HCT116 (cell line): ENCODE data around the gene CKS1B. TPM values are rescaled to one million over a fixed set of nuclear protein-coding genes. Genes with fewer than 3 reads are reported as not detected.

Source experiments
- ATAC-seq: fragments of 200-7000 bp; cut with Tn5 transposase; 2 replicates; pipeline ENCODE4 v1.9.1; 2020; ENCODE audit warnings: mild to moderate bottlenecking, moderate library complexity
- BruUV-seq: library from RNA; stranded (reverse); fragments of 400-500 nt; replicated peaks from 2 replicates; lab custom pipeline; 2021; lab: Mats Ljungman, UMichigan
- CTCF ChIA-PET: fragments of 300-600 bp; sonication (Branson Sonifier 250); formaldehyde crosslinking; loops from one replicate; lab custom pipeline; 2021; ENCODE audit warnings: antibody characterized with exemption; lab: Charles Lee
- POLR2A ChIA-PET: fragments of 300-600, 350-600 bp; sonication (Branson Sonifier 250); formaldehyde crosslinking; loops from one replicate; lab custom pipeline; 2021; ENCODE audit warnings: antibody characterized with exemption; lab: Charles Lee
- RAD21 ChIA-PET, 2 experiments: fragments of 300-600 bp; sonication (Branson Sonifier 250); formaldehyde crosslinking; loops; one replicate each; lab custom pipeline; 2023; ENCODE audit warnings: low total read pairs in 2 of 2; ENCODE audit not compliant: uncharacterized antibody in 2 of 2, unreplicated experiment in 2 of 2, low non-redundant PET in 1 of 2; lab: Charles Lee
- DNase-seq: peaks from one replicate; pipeline ENCODE4 v3.0.0-alpha.2; 2010; ENCODE audit warnings: low read depth, low spot score
- H2AFZ ChIP-seq: fragments of 200-600 bp; shearing (Covaris generic), sonication (generic); 2 replicates; pipeline ENCODE4 v1.6.1; 2017; ENCODE audit warnings: low read depth, mixed run types, mixed read lengths, antibody characterized with exemption, low read length; ENCODE audit not compliant: poor library complexity, severe bottlenecking
- H3K27ac ChIP-seq: 2 replicates; pipeline ENCODE4 v1.5.1; 2012; ENCODE audit warnings: low read depth, low read length
- H3K27me3 ChIP-seq: fragments of 200-600 bp; sonication (generic); 2 replicates; pipeline ENCODE4 v1.6.1; 2016; ENCODE audit warnings: mixed run types, low read length, mixed read lengths; ENCODE audit not compliant: insufficient read depth
- H3K36me3 ChIP-seq, 2 experiments: fragments of 200-500 bp in 1 of 2; fragments of 200-600 bp in 1 of 2; sonication (Bioruptor generic) in 1 of 2; sonication (generic) in 1 of 2; 2 replicates each; pipeline versions ENCODE4 v1.5.1 to v1.6.1; 2014 to 2016; ENCODE audit warnings: low read length in 2 of 2, inconsistent platforms in 1 of 2, mixed read lengths in 1 of 2, mixed run types in 1 of 2; ENCODE audit not compliant: insufficient read depth in 2 of 2, control insufficient read depth in 1 of 2
- H3K4me1 ChIP-seq, 2 experiments: fragments of 200-600 bp in 1 of 2; sonication (generic) in 1 of 2; 2 replicates each; pipeline versions ENCODE4 v1.5.1 to v1.6.1; 2012 to 2017; ENCODE audit warnings: low read length in 2 of 2, inconsistent platforms in 1 of 2, mild to moderate bottlenecking in 1 of 2, mixed read lengths in 1 of 2, mixed run types in 1 of 2, moderate library complexity in 1 of 2; ENCODE audit not compliant: insufficient read depth in 2 of 2, control insufficient read depth in 1 of 2
- H3K4me2 ChIP-seq: fragments of 200-600 bp; sonication (generic); 2 replicates; pipeline ENCODE4 v1.6.1; 2017; ENCODE audit warnings: mixed run types, low read length, mixed read lengths
- H3K4me3 ChIP-seq, 2 experiments: fragments of 200-600 bp in 1 of 2; sonication (generic) in 1 of 2; replicated peaks in 1 of 2; 2 replicates each; pipeline ENCODE4 v1.5.1; 2011 to 2016; ENCODE audit warnings: low read length in 2 of 2, control low read depth in 1 of 2, low read depth in 1 of 2, mild to moderate bottlenecking in 1 of 2, mixed read lengths in 1 of 2, mixed run types in 1 of 2
- H3K79me2 ChIP-seq: fragments of 200-600 bp; sonication (generic); 2 replicates; pipeline ENCODE4 v1.6.1; 2017; ENCODE audit warnings: mild to moderate bottlenecking, mixed run types, low read length, moderate library complexity, mixed read lengths; ENCODE audit not compliant: insufficient read depth
- H3K9ac ChIP-seq: fragments of 200-600 bp; sonication (generic); 2 replicates; pipeline ENCODE4 v1.6.1; 2016; ENCODE audit warnings: low read length, mixed read lengths
- H3K9me2 ChIP-seq: fragments of 200-600 bp; sonication (generic), shearing (Covaris generic); 2 replicates; pipeline ENCODE4 v1.6.1; 2017; ENCODE audit warnings: mixed run types, mild to moderate bottlenecking, moderate library complexity; ENCODE audit not compliant: insufficient read depth
- H3K9me3 ChIP-seq, 2 experiments: fragments of 200-500 bp in 1 of 2; fragments of 200-600 bp in 1 of 2; sonication (Bioruptor generic) in 1 of 2; sonication (generic) in 1 of 2; 2 replicates each; pipeline ENCODE4 v1.6.1; 2014 to 2017; ENCODE audit warnings: low read length in 2 of 2, mixed read lengths in 2 of 2, inconsistent platforms in 1 of 2, low read depth in 1 of 2, mild to moderate bottlenecking in 1 of 2, mixed run types in 1 of 2, moderate library complexity in 1 of 2; ENCODE audit not compliant: control insufficient read depth in 1 of 2, insufficient read depth in 1 of 2
- H4K20me1 ChIP-seq: fragments of 200-600 bp; sonication (generic), shearing (Covaris generic); 2 replicates; pipeline ENCODE4 v1.6.1; 2017; ENCODE audit warnings: mixed run types, mild to moderate bottlenecking, moderate library complexity; ENCODE audit not compliant: insufficient read depth
- JUND ChIP-seq: IDR thresholded peaks from 2 replicates; pipeline ENCODE4 v1.6.1; 2012
- SIN3A ChIP-seq: IDR thresholded peaks from 2 replicates; pipeline ENCODE4 v1.6.1; 2012; ENCODE audit warnings: low read depth
- SP1 ChIP-seq: IDR thresholded peaks from 2 replicates; pipeline ENCODE4 v1.6.1; 2012; ENCODE audit warnings: low read depth
- ZFX ChIP-seq: fragments of 450-650 bp; IDR thresholded peaks from 2 replicates; pipeline ENCODE4 v1.6.1; 2017
- ZNF274 ChIP-seq: fragments of 200-500 bp; sonication (Bioruptor generic); IDR thresholded peaks from 2 replicates; pipeline ENCODE4 v1.6.1; 2014; ENCODE audit warnings: mild to moderate bottlenecking, low read depth, low read length, inconsistent platforms
- intact Hi-C: fragments of 100-400 bp; cut with micrococcal nuclease; formaldehyde crosslinking; loops from 2 replicates; pipeline ENCODE4 v1.10.0; 2022
- total RNA-seq: library from RNA; stranded (reverse); gene quantifications from one replicate; pipeline ENCODE4 v1.2.1, GENCODE V29; 2021; ENCODE audit not compliant: unreplicated experiment

The CKS1B gene
- total RNA-seq, 1 experiment from 2014 or later: 229 TPM

DNA sequence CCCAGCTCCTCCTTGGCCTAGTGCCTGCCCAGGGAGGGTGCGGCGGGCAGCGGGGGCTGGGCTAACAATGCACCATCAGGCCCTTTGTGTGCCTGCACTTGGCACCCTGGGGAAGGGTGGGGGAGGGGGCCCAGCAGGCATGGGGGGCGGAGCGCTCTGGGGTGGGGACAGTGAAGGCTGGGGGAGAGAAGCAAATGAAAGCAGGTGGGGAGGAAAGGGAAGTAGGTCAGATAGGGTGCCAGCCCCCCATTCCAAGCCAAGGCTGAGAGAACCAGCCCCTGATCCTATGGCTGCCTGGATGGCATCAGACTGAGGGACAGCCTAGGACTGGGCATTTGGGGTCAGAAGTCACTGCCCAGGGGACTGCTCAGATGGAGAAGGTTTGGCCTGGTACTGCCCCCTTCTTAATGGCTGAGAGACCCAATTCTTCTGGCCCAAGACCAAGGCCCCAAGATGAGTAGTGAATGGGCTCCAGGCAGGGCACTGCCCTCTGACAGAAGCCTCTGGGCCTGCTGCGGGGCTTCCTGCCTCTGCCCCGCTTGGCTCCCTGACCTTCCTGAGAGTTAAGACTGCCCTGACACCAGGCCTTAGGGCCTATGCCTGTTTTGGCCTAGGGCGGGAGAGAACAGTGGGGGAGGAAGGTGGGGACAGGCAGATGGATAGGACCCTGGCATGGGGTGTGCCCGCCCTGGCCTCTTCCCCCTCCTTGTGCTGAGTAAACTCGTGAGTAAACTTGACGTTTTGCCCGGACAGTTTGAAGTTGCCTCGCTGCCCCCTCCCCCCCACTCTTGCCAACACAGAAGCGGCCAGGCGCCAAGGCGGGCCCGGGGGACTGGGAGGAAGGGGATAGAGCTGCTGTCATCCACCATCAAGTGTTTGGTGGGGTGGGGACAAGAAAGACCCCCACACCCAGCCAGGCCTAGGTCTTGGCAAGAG, 30.9 kb downstream of the CKS1B start (continued):
- no peak for TF ChIP-seq SP1

DNA sequence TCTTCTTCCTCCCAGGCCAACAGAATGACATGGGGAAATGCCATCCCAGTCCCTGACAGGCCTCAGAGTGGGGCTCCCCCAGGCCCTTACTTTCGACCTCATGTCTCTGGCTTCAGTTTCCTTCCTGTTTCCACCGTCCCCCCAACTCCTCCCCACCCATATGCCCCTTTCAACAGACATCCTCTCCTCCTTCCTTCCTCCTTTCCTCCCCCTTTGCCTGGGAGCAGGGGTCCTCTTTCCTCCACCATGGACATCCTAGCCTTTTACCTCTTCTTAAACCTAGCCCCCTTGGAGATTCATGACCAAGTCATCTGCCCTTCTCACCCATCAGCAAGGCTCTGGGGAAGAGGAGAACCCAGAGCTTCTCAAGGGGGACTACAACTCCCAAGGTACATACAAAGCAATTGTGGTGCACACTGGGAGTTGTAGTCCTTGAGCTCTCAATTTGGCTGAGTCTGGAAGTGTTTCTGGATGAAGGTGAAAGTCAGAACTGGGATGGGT, 32.2 kb downstream of the CKS1B start:
- no peak for ATAC-seq
- POLR2A ChIA-PET: interaction anchor here (1.0 kb wide), 1 partner anchor 10 kb away, joined by 3 read pairs; no protein-coding TSS in a partner anchor
- intact Hi-C loops: no loop called here
- no peak for DNase-seq
- CTCF ChIA-PET: interaction anchor here (2.3 kb wide), 1 partner anchor 11 kb away, joined by 11 read pairs; no protein-coding TSS in a partner anchor
- H3K79me2 ChIP-seq: peaks cover 86% of the 10 kb centered on the region
- H4K20me1 ChIP-seq: no peaks in the 10 kb centered on the region
- H3K4me2 ChIP-seq: no peak overlapping the region
- no TSS peak for BruUV-seq
- H3K9me2 ChIP-seq: no peaks in the 10 kb centered on the region
- H3K27me3 ChIP-seq: no peaks in the 10 kb centered on the region
- peaks cover 0 to 7% of the 10 kb centered on the region in 2 experiments; a peak in 2 of 4 replicates for H3K36me3 ChIP-seq
- H3K4me1 ChIP-seq: peaks cover 18 to 69% of the 10 kb centered on the region in 2 experiments
- H3K9ac ChIP-seq: no peak overlapping the region
- H3K9me3 ChIP-seq: no peaks in the 10 kb centered on the region
- H2AFZ ChIP-seq: no peak overlapping the region
- RAD21 ChIA-PET: no interaction called here
- H3K27ac ChIP-seq: peak overlapping the region; percentile 13; the same call in 1 of the 2 replicates
- H3K4me3 ChIP-seq: no peak overlapping the region
- TF ChIP-seq ZNF274: no peak
- no peak for TF ChIP-seq SIN3A
- no peak for TF ChIP-seq ZFX
- TF ChIP-seq, all 23 proteins: peak for 0

DNA sequence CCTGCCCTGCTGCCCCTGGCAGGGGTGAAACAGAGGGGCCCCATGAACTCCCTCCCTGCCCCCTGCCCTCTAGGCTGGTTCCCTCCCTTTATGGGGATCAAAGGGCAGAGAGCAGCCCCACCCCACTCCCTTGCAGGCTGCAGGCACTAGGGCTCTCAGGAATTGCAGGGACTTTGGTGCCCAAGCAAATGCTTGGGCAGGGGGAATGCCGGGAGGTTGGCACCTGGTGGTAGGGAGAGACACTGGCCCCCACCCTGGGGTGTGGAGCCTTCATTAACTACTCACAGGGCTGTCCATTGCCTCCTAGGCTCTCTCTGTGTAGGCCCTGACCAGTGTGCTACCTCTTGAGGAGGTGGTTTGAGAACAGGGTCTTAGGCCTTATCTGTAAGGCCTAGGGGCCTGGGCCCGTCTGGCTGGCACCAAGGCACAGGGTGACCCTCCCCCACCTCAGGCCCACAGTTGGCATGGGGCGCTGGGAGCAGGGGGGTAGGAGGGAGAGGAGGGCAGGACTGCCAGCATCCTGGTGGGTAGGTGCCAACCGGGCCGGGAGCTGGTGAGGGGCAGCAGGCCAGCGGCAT, 32.9 kb downstream of the CKS1B start:
- no peak for DNase-seq
- no peak for TF ChIP-seq JUND
- TF ChIP-seq ZFX: peak; percentile 4; the same call in 1 of the 2 replicates
- TF ChIP-seq, all 23 proteins: peak for 1
- ChIA-PET POLR2A (interaction anchor here (1.0 kb wide), 1 partner anchor 9 kb away, joined by 3 read pairs; no protein-coding TSS in a partner anchor), RAD21 (no interaction called here), CTCF (interaction anchor here (1.2 to 2.3 kb wide), 2 partner anchors 10 to 37 kb away, joined by 3 to 11 read pairs; no protein-coding TSS in a partner anchor)
- H3K79me2 ChIP-seq: peaks cover 92% of the 10 kb centered on the region
- H3K36me3 ChIP-seq: peaks cover 0 to 7% of the 10 kb centered on the region in 2 experiments; a peak in 2 of 4 replicates
- no peaks in the 10 kb centered on the region for H3K9me3 ChIP-seq
- no peak overlapping the region for H2AFZ ChIP-seq
- BruUV-seq: no TSS peak
- no peaks in the 10 kb centered on the region for H3K9me2 ChIP-seq
- intact Hi-C loops: no loop called here
- H3K9ac ChIP-seq: no peak overlapping the region
- ATAC-seq: no peak
- no peaks in the 10 kb centered on the region for H3K27me3 ChIP-seq
- no peak overlapping the region; the same call in 1 of the 2 replicates for H3K27ac ChIP-seq
- peaks cover 18 to 76% of the 10 kb centered on the region in 2 experiments for H3K4me1 ChIP-seq
- H3K4me3 ChIP-seq: no peak overlapping the region
- no peak overlapping the region for H3K4me2 ChIP-seq
- H4K20me1 ChIP-seq: no peaks in the 10 kb centered on the region
